ENCODE results near the gene USP54.

Gene USP54

DNA sequence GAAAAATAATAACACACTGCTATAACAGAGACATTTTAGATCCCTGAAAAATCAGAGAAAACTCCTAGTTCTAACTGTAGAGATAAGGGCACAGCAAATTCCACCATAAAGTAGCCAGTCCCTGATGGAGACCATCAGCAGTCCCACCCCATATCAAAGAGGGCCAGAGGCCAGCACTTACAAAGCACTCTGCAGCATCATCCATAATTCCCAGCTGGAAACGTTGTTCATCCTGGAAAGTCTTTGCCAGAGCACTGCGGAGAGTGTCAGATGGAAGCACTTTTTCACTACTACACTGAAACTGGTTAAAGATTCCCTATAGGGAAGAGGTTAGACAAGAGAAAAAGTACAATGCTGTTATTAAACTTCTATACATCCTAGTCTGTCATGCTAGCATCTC is 45.8 kb downstream of the USP54 start:
- TF ChIP-seq, protein P1, sequence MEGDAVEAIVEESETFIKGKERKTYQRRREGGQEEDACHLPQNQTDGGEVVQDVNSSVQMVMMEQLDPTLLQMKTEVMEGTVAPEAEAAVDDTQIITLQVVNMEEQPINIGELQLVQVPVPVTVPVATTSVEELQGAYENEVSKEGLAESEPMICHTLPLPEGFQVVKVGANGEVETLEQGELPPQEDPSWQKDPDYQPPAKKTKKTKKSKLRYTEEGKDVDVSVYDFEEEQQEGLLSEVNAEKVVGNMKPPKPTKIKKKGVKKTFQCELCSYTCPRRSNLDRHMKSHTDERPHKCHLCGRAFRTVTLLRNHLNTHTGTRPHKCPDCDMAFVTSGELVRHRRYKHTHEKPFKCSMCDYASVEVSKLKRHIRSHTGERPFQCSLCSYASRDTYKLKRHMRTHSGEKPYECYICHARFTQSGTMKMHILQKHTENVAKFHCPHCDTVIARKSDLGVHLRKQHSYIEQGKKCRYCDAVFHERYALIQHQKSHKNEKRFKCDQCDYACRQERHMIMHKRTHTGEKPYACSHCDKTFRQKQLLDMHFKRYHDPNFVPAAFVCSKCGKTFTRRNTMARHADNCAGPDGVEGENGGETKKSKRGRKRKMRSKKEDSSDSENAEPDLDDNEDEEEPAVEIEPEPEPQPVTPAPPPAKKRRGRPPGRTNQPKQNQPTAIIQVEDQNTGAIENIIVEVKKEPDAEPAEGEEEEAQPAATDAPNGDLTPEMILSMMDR (conservative IDR thresholded peaks at IDR 0.05; ENCODE audit: low read length), result no peak
- no peak overlapping the region for H3K4me3 ChIP-seq (ENCODE audit: low read length)
- DNase-seq (ENCODE audit: low read depth), result no peak

DNA sequence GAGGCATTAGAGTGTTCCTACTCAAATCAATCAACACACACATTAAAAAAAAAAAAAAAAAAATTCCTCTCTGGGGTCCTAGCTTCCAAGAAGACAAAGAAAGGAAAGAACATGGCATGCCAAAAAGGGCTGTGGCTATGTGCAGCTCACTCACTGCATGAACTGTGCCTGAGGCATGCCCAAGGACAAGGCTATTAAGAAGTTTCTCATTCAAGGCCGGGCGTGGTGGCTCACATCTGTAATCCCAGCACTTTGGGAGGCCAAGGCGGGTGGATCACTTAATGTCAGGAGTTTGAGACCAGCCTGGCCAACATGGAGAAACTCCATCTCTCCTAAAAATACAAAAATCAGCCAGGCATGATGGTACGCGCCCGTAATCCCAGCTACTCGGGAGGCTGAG is 53.4 kb downstream of the USP54 start:
- TF ChIP-seq, protein P1 (conservative IDR thresholded peaks at IDR 0.05; ENCODE audit: low read length), result no peak
- no peak for DNase-seq (ENCODE audit: low read depth)
- H3K4me3 ChIP-seq (ENCODE audit: low read length), result no peak overlapping the region

DNA sequence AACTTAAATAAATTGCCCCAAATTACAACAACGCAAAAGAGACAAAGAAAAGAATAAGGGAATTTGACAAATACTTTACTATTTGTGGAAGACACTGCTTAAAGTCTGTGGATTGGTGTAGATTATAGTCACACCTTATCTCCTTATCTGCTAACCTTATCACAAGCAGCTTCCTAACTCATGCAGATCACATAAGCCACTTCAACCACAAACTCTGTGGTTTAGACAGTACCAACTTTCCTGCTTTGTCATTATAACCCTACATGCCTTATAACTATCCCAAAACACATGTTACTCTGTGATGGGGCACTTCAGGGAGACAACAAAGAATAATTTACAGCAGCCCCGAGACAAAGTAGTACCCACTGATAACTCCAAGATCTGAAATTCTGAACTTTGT is 53.9 kb downstream of the USP54 start:
- DNase-seq (ENCODE audit: low read depth), result no peak
- TF ChIP-seq, protein P1 (conservative IDR thresholded peaks at IDR 0.05; ENCODE audit: low read length), result no peak
- H3K4me3 ChIP-seq (ENCODE audit: low read length), result no peak overlapping the region

DNA sequence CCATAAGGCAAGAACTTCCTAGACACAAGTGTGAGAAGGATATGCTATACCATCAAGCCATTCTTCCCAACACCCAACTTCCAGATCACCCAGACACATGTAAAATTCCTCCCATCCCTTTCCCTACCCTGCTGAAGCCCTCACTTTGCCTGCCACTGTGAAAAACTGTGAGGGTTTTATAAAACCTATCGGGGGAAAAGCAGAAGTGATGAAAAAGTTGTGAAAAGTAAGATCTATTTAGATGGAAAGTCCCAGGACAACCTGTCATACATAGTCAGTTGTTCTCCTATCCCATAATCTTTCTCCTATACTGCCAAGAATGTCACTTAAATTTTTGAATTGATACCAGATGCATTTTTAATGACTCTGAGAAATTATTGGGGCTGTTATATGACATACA is 56.3 kb downstream of the USP54 start:
- DNase-seq (ENCODE audit: low read depth), result no peak
- H3K4me3 ChIP-seq (ENCODE audit: low read length), result no peak overlapping the region
- TF ChIP-seq, protein P1 (conservative IDR thresholded peaks at IDR 0.05; ENCODE audit: low read length), result no peak

DNA sequence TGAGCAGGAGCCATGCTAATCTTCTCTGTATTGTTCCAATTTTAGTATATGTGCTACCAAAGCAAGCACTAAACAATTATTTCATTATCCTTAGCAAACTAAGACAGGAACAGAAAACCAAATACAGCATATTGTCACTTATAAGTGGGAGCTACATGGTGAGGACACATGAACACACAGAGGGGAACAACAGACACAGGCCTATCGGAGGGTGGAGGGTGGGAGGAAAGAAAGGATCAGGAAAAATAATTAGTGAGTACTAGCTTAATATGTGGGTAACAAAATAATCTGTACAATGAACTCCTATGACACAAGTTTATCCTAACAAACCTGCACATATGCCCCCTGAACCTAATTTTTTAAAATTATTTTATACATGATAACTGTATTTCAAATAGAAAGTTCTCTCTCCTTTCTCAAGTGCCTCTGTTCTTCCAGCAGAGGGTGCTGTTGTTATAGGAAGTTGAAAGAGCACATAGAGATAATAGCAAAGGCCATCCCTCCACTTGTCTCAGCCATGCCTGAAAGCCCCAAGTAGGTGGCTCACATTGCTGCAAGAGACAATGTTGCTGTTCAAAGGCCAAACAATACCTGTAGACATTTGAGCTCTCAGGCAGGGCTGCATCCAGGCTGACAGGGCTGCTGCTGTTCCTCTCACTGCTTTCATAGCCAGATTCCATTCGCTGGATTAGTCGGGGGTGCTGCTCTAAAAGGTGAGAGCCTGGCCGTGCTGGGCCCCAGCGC is 61.9 kb downstream of the USP54 start:
- peak; percentile 80 for DNase-seq (ENCODE audit: low read depth)
- TF ChIP-seq, protein P1 (conservative IDR thresholded peaks at IDR 0.05; ENCODE audit: low read length), result peak; percentile 90
- H3K4me3 ChIP-seq (ENCODE audit: low read length), result no peak overlapping the region

DNA sequence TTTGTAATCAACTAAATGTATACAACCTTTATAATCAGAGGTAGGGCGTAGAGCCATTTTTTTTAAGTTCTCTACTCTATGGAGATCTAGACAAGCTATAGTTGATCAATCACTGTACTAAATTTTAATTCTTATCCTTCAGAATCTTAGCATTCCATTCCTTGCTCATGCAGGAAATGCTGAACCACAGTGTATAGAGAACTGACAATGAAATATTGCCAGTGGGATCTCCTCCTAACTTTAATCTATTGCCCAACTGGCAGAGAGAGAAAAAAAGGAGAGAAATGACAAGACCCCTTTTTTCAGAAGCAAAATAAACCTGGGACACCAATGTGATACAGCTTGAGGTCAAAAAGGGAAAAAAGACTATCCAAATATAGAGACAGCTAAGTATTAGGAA is 68.9 kb downstream of the USP54 start:
- H3K4me3 ChIP-seq (ENCODE audit: low read length), result no peak overlapping the region
- peak; percentile 57 for DNase-seq (ENCODE audit: low read depth)
- TF ChIP-seq, protein P1 (conservative IDR thresholded peaks at IDR 0.05; ENCODE audit: low read length), result no peak

DNA sequence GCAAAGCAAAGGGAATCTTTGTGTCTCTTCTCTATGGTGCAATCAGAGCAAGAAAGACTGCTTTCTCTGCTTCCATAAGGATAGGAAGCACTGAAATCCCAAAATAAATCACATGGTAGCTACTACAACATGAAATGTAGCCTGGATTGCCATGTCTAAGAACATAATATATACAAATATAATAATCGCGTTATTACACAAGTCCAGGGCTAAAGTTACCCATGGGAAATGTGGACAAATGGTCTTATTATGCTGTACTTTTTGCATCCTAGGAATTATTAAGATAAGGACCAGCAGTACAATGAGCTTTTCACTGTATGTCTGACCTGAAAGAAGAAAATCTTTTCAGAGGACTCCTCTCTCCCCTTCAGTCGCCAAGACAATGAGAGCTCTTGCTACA is 71.8 kb downstream of the USP54 start:
- DNase-seq (ENCODE audit: low read depth), result no peak
- no peak overlapping the region for H3K4me3 ChIP-seq (ENCODE audit: low read length)
- TF ChIP-seq, protein P1 (conservative IDR thresholded peaks at IDR 0.05; ENCODE audit: low read length), result no peak
